OCI-LY3 (cell line): Measurements from ENCODE around the gene APLF.

ENCODE experiments used
- H2AFZ ChIP-seq: fragments of 200-600, 300-600 bp; shearing (Covaris generic); 2 replicates; pipeline ENCODE4 v1.6.0; 2014; ENCODE audit warnings: antibody characterized with exemption, low read depth, low read length
- H3K27ac ChIP-seq: fragments of 200-600, 300-600 bp; sonication (generic); 2 replicates; pipeline ENCODE4 v1.5.1; 2014; ENCODE audit warnings: mild to moderate bottlenecking, low read length, moderate library complexity, mixed read lengths
- H3K27me3 ChIP-seq: fragments of 200-600, 300-600 bp; sonication (generic); 2 replicates; pipeline ENCODE4 v1.6.1; 2014; ENCODE audit warnings: low read depth, low read length, mixed read lengths
- H3K36me3 ChIP-seq: fragments of 200-600, 300-600 bp; sonication (generic); replicated peaks from 2 replicates; pipeline ENCODE3; 2014; ENCODE audit warnings: low read depth, low read length, mixed read lengths
- H3K4me1 ChIP-seq: fragments of 300-600, 200-600 bp; sonication (generic); 2 replicates; pipeline ENCODE4 v1.6.1; 2014; ENCODE audit warnings: low read length, mixed read lengths
- H3K4me2 ChIP-seq: fragments of 200-600, 300-600 bp; sonication (generic); 2 replicates; pipeline ENCODE4 v1.6.1; 2014; ENCODE audit warnings: low read length, mixed read lengths
- H3K4me3 ChIP-seq: fragments of 300-600, 200-600 bp; sonication (generic); 2 replicates; pipeline ENCODE4 v1.5.1; 2014; ENCODE audit warnings: antibody characterized with exemption, mild to moderate bottlenecking, low read length, moderate library complexity
- H3K79me2 ChIP-seq: fragments of 300-600, 200-600 bp; shearing (Covaris generic); 2 replicates; pipeline ENCODE4 v1.6.1; 2014; ENCODE audit warnings: mild to moderate bottlenecking, low read length, mixed read lengths
- H3K9ac ChIP-seq: fragments of 300-600, 200-600 bp; shearing (Covaris generic); 2 replicates; pipeline ENCODE4 v1.6.0; 2014; ENCODE audit warnings: mild to moderate bottlenecking, low read length, moderate library complexity
- H3K9me3 ChIP-seq: fragments of 200-600, 300-600 bp; shearing (Covaris generic); 2 replicates; pipeline ENCODE4 v1.6.1; 2014; ENCODE audit warnings: low read length, mixed read lengths; ENCODE audit not compliant: insufficient read depth
- H4K20me1 ChIP-seq: fragments of 200-600, 300-600 bp; sonication (generic); 2 replicates; pipeline ENCODE4 v1.6.1; 2016; ENCODE audit warnings: low read length, mixed read lengths; ENCODE audit not compliant: insufficient read depth
- EZH2phosphoT487 ChIP-seq: fragments of 200-600 bp; shearing (Covaris generic); IDR thresholded peaks from 2 replicates; pipeline ENCODE4 v1.6.1; 2018; ENCODE audit warnings: antibody characterized with exemption, mixed run types, low read depth
- TF ChIP-seq, protein P1 (sequence below): fragments of 200-600, 300-600 bp; sonication (generic); IDR thresholded peaks from 2 replicates; pipeline ENCODE4 v1.5.1; 2014; ENCODE audit warnings: antibody characterized with exemption, low read length, low read depth

The APLF gene

DNA sequence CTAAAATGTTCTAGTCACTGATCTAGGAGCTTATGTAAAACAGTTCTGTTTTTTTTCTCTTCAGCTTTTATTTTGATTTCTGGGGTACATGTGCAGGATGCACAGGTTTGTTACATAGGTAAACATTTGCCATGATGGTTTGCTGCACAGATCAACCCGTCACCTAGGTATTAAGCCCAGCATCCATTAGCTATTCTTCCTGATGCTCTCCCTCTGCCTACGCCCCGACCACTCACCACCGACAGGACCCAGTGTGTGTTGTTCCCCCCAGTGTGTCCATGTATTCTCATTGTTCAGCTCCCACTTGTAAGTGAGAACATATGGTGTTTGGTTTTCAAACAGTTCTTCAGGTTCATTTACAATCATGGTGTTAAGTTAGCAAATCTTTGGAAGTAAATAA lies 91.2 kb downstream of the APLF start:
- H3K27me3 ChIP-seq: no peaks in the 10 kb centered on the region
- no peak overlapping the region for H3K27ac ChIP-seq
- no peak overlapping the region for H3K4me3 ChIP-seq
- no peaks in the 10 kb centered on the region for H3K79me2 ChIP-seq
- TF ChIP-seq, protein P1, sequence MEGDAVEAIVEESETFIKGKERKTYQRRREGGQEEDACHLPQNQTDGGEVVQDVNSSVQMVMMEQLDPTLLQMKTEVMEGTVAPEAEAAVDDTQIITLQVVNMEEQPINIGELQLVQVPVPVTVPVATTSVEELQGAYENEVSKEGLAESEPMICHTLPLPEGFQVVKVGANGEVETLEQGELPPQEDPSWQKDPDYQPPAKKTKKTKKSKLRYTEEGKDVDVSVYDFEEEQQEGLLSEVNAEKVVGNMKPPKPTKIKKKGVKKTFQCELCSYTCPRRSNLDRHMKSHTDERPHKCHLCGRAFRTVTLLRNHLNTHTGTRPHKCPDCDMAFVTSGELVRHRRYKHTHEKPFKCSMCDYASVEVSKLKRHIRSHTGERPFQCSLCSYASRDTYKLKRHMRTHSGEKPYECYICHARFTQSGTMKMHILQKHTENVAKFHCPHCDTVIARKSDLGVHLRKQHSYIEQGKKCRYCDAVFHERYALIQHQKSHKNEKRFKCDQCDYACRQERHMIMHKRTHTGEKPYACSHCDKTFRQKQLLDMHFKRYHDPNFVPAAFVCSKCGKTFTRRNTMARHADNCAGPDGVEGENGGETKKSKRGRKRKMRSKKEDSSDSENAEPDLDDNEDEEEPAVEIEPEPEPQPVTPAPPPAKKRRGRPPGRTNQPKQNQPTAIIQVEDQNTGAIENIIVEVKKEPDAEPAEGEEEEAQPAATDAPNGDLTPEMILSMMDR: no peak
- TF ChIP-seq EZH2phosphoT487: no peak
- peaks cover 6% of the 10 kb centered on the region for H3K4me1 ChIP-seq
- H2AFZ ChIP-seq: no peak overlapping the region
- H3K36me3 ChIP-seq: no peaks in the 10 kb centered on the region
- no peaks in the 10 kb centered on the region for H3K9me3 ChIP-seq
- no peak overlapping the region for H3K9ac ChIP-seq
- no peak overlapping the region for H3K4me2 ChIP-seq
- no peaks in the 10 kb centered on the region for H4K20me1 ChIP-seq

DNA sequence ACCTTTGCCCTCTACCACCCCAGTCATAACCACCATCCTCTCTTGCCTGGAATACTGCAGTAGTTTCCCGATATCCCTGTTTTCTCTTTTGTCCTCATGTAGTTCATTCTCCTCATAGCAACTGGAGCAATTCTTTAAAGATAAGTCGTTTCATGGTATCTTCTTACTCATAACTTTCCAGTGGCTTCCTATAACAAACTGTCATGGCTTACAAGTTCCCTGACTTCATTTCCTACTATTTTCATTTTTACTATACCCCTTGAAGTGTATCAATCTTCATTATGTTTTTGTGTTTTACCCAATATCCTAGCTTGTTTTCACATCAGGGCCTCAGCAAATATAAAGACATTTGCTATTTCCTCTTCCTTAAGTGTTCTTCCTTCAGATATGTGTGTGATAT lies 92.3 kb downstream of the APLF start:
- H3K4me2 ChIP-seq: no peak overlapping the region
- TF ChIP-seq, protein P1: no peak
- no peak for TF ChIP-seq EZH2phosphoT487
- H3K36me3 ChIP-seq: no peaks in the 10 kb centered on the region
- no peaks in the 10 kb centered on the region for H4K20me1 ChIP-seq
- H3K4me1 ChIP-seq: peaks cover 7% of the 10 kb centered on the region
- no peak overlapping the region for H3K4me3 ChIP-seq
- no peaks in the 10 kb centered on the region for H3K9me3 ChIP-seq
- H3K27ac ChIP-seq: no peak overlapping the region
- H3K27me3 ChIP-seq: no peaks in the 10 kb centered on the region
- H2AFZ ChIP-seq: no peak overlapping the region
- no peak overlapping the region for H3K9ac ChIP-seq
- H3K79me2 ChIP-seq: no peaks in the 10 kb centered on the region

DNA sequence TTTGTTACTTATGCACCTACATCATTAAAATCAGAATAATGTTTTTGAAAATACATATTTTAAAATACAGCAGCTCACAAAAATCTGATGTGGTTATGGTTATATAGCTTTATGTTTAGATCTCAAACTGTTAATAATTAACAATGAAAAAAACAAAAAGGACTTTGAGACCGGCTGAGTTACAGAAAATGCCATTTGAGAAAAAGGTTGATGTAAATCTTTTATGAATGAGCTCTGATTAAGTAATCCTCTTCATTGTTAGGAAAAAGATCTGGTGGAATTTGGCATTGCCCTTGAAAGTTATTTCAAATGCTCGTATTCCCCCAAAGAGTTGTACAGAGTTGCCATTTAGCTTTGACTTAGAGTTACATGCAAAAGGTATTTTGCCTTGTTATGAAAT lies 93.2 kb downstream of the APLF start:
- Histone ChIP-seq H3K27me3 (no peaks in the 10 kb centered on the region), H3K4me3 (no peak overlapping the region), H4K20me1 (no peaks in the 10 kb centered on the region), H3K9ac (no peak overlapping the region), H3K79me2 (no peaks in the 10 kb centered on the region), H3K4me1 (peaks cover 7% of the 10 kb centered on the region), H3K27ac (no peak overlapping the region), H3K4me2 (no peak overlapping the region), H3K9me3 (no peaks in the 10 kb centered on the region), H2AFZ (no peak overlapping the region), H3K36me3 (no peaks in the 10 kb centered on the region)
- TF ChIP-seq, protein P1: no peak

DNA sequence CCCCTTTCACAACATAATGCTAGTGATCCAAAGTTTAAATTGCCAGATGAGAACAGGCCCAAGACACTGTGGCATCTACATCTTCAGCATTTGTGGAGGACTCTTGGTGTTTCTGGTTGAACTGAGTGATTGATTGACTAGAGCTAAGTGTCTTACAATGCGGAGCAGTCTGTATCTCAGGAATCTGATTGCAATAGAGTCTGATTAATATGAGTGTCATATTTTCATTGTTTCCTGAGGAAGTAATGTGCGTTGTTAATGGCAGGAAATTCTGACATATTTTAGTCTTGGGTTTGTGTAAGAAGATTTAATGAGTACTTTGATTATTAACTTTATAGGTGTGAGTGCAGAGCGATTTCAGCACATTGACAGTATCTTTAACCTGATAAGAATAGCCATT lies 94.0 kb downstream of the APLF start:
- Histone ChIP-seq H3K9ac (no peak overlapping the region), H3K9me3 (no peaks in the 10 kb centered on the region), H4K20me1 (no peaks in the 10 kb centered on the region), H3K79me2 (no peaks in the 10 kb centered on the region), H2AFZ (no peak overlapping the region), H3K4me3 (no peak overlapping the region), H3K4me1 (peaks cover 7% of the 10 kb centered on the region), H3K36me3 (no peaks in the 10 kb centered on the region), H3K27ac (no peak overlapping the region), H3K4me2 (no peak overlapping the region), H3K27me3 (no peaks in the 10 kb centered on the region)
- no peak for TF ChIP-seq EZH2phosphoT487
- TF ChIP-seq, protein P1: no peak
